HG02943 (cell line): ENCODE results near the gene GTF2F2.

Experiments
- ATAC-seq: cut with Tn5 transposase; IDR thresholded peaks from one replicate; pipeline ENCODE4 v1.9.1; 2021; ENCODE audit warnings: mild to moderate bottlenecking, low read depth, moderate library complexity; ENCODE audit not compliant: unreplicated experiment

GTF2F2 gene

GRCh38 chr13:45208132-45208531, 87.8 kb downstream of the GTF2F2 start:
- ATAC-seq, result no peak

- ATAC-seq, result no peak
Measured at GRCh38 chr13:45209229-45209628, 88.9 kb downstream of the GTF2F2 start.

- no peak for ATAC-seq
Measured at GRCh38 chr13:45215392-45216077, 95.2 kb downstream of the GTF2F2 start.

- ATAC-seq, result no peak
Measured at GRCh38 chr13:45216193-45216592, 95.9 kb downstream of the GTF2F2 start.

GRCh38 chr13:45218689-45219088, 98.4 kb downstream of the GTF2F2 start:
- no peak for ATAC-seq

- no peak for ATAC-seq
Measured at GRCh38 chr13:45219123-45219891, 99.0 kb downstream of the GTF2F2 start.

GRCh38 chr13:45219938-45220375, 99.6 kb downstream of the GTF2F2 start:
- ATAC-seq, result no peak

GRCh38 chr13:45220403-45220802, 100.1 kb downstream of the GTF2F2 start:
- ATAC-seq, result no peak

- no peak for ATAC-seq
Measured at GRCh38 chr13:45222516-45222915, 102.2 kb downstream of the GTF2F2 start.

- no peak for ATAC-seq
Measured at GRCh38 chr13:45222919-45223318, 102.6 kb downstream of the GTF2F2 start.

GRCh38 chr13:45224176-45224575, 103.9 kb downstream of the GTF2F2 start:
- no peak for ATAC-seq

GRCh38 chr13:45225370-45225769, 105.1 kb downstream of the GTF2F2 start:
- ATAC-seq, result no peak

GRCh38 chr13:45226024-45226423, 105.7 kb downstream of the GTF2F2 start:
- ATAC-seq, result no peak

GRCh38 chr13:45228002-45228401, 107.7 kb downstream of the GTF2F2 start:
- ATAC-seq, result no peak

GRCh38 chr13:45229172-45229571, 108.9 kb downstream of the GTF2F2 start:
- ATAC-seq, result no peak

- no peak for ATAC-seq
Measured at GRCh38 chr13:45231305-45231704, 111.0 kb downstream of the GTF2F2 start.

GRCh38 chr13:45231722-45232121, 111.4 kb downstream of the GTF2F2 start:
- ATAC-seq, result no peak

- ATAC-seq, result no peak
Measured at GRCh38 chr13:45232591-45232990, 112.3 kb downstream of the GTF2F2 start.

- ATAC-seq, result no peak
Measured at GRCh38 chr13:45238945-45239795, 118.9 kb downstream of the GTF2F2 start.

- ATAC-seq, result no peak
Measured at GRCh38 chr13:45240143-45240542, 119.8 kb downstream of the GTF2F2 start.

GRCh38 chr13:45242070-45242469, 121.8 kb downstream of the GTF2F2 start:
- no peak for ATAC-seq
